ENCODE results near the gene ISYNA1. TPM values are rescaled to one million over a fixed set of nuclear protein-coding genes. Genes with fewer than 3 reads are reported as not detected.

Gene ISYNA1
- total RNA-seq, 1 donor from 2014 or later: 81.7 TPM

- no peaks in the 10 kb centered on the region for H4K20me1 ChIP-seq (ENCODE audit: low read depth)
- peaks cover 15% of the 10 kb centered on the region for H3K4me1 ChIP-seq
- no peak overlapping the region for H3K4me3 ChIP-seq
- no peak overlapping the region for H3K4me2 ChIP-seq
- no peaks in the 10 kb centered on the region for H3K9me3 ChIP-seq (ENCODE audit: low read depth)
- H3K9me3 Mint-ChIP-seq: peaks cover 2% of the 10 kb centered on the region
- peaks cover 11% of the 10 kb centered on the region for H3K36me3 Mint-ChIP-seq
- peaks cover 5% of the 10 kb centered on the region for H3K27me3 Mint-ChIP-seq (ENCODE audit: insufficient read depth, low read depth)
- H3K79me2 ChIP-seq (ENCODE audit: low read depth): no peaks in the 10 kb centered on the region
- H3K36me3 ChIP-seq: no peaks in the 10 kb centered on the region
- H3K4me3 Mint-ChIP-seq: no peak overlapping the region
- H3K27me3 ChIP-seq: no peaks in the 10 kb centered on the region
- no peak overlapping the region for H3K27ac ChIP-seq
- H3K27ac Mint-ChIP-seq: no peak overlapping the region
- TF ChIP-seq EZH2phosphoT487 (IDR thresholded peaks at IDR 0.05) (no peak), CTCF (IDR thresholded peaks at IDR 0.05) (no peak), EZH2 (IDR thresholded peaks at IDR 0.05) (no peak)
- no peak overlapping the region for H3K9ac ChIP-seq
- DNase-seq (ENCODE audit: low spot score): no peak
- peaks cover 21% of the 10 kb centered on the region for H3F3A ChIP-seq (ENCODE audit: low read depth)
- H3K4me1 Mint-ChIP-seq: peaks cover 42% of the 10 kb centered on the region
- H2AFZ ChIP-seq (replicated peaks): no peak overlapping the region
These were observed 5.9 kb upstream of the ISYNA1 start for GRCh38 chr19:18443831-18444230.

- H3K9me3 ChIP-seq (ENCODE audit: low read depth): no peaks in the 10 kb centered on the region
- H3K9me3 Mint-ChIP-seq: peaks cover 2% of the 10 kb centered on the region
- H3K4me3 ChIP-seq: no peak overlapping the region
- H3K4me3 Mint-ChIP-seq: no peak overlapping the region
- no peaks in the 10 kb centered on the region for H4K20me1 ChIP-seq (ENCODE audit: low read depth)
- H3K27me3 Mint-ChIP-seq (ENCODE audit: insufficient read depth, low read depth): peaks cover 5% of the 10 kb centered on the region
- no peaks in the 10 kb centered on the region for H3K36me3 ChIP-seq
- H2AFZ ChIP-seq (replicated peaks): no peak overlapping the region
- no peak for DNase-seq (ENCODE audit: low spot score)
- H3F3A ChIP-seq (ENCODE audit: low read depth): peaks cover 26% of the 10 kb centered on the region
- H3K36me3 Mint-ChIP-seq: peaks cover 10% of the 10 kb centered on the region
- no peak overlapping the region for H3K27ac ChIP-seq
- TF ChIP-seq EZH2 (IDR thresholded peaks at IDR 0.05) (no peak), CTCF (IDR thresholded peaks at IDR 0.05) (no peak)
- H3K4me2 ChIP-seq: no peak overlapping the region
- H3K4me1 ChIP-seq: peaks cover 19% of the 10 kb centered on the region
- no peaks in the 10 kb centered on the region for H3K79me2 ChIP-seq (ENCODE audit: low read depth)
- no peak overlapping the region for H3K9ac ChIP-seq
- H3K27me3 ChIP-seq: no peaks in the 10 kb centered on the region
- peaks cover 47% of the 10 kb centered on the region for H3K4me1 Mint-ChIP-seq
- no peak overlapping the region for H3K27ac Mint-ChIP-seq
These were observed 5.5 kb upstream of the ISYNA1 start for GRCh38 chr19:18443406-18443805.

- Histone ChIP-seq H3F3A (ENCODE audit: low read depth) (peaks cover 30% of the 10 kb centered on the region), H3K27ac (no peak overlapping the region), H4K20me1 (ENCODE audit: low read depth) (no peaks in the 10 kb centered on the region), H3K9me3 (ENCODE audit: low read depth) (no peaks in the 10 kb centered on the region), H3K4me3 (no peak overlapping the region), H3K27me3 (no peaks in the 10 kb centered on the region), H2AFZ (replicated peaks) (no peak overlapping the region), H3K79me2 (ENCODE audit: low read depth) (no peaks in the 10 kb centered on the region), H3K4me1 (peaks cover 22% of the 10 kb centered on the region), H3K4me2 (no peak overlapping the region), H3K36me3 (no peaks in the 10 kb centered on the region), H3K9ac (no peak overlapping the region)
- DNase-seq (ENCODE audit: low spot score): no peak
- H3K27ac Mint-ChIP-seq: no peak overlapping the region
- peaks cover 2% of the 10 kb centered on the region for H3K9me3 Mint-ChIP-seq
- no peak for TF ChIP-seq EZH2phosphoT487 (IDR thresholded peaks at IDR 0.05)
- TF ChIP-seq CTCF (IDR thresholded peaks at IDR 0.05): no peak
- no peak for TF ChIP-seq EZH2 (IDR thresholded peaks at IDR 0.05)
- peaks cover 50% of the 10 kb centered on the region for H3K4me1 Mint-ChIP-seq
- H3K36me3 Mint-ChIP-seq: peaks cover 8% of the 10 kb centered on the region
- peaks cover 5% of the 10 kb centered on the region for H3K27me3 Mint-ChIP-seq (ENCODE audit: insufficient read depth, low read depth)
- H3K4me3 Mint-ChIP-seq: peak overlapping the region; percentile 49
These were observed 5.0 kb upstream of the ISYNA1 start for GRCh38 chr19:18442941-18443340.
